ENCODE results near the gene ZNF341.

DNA sequence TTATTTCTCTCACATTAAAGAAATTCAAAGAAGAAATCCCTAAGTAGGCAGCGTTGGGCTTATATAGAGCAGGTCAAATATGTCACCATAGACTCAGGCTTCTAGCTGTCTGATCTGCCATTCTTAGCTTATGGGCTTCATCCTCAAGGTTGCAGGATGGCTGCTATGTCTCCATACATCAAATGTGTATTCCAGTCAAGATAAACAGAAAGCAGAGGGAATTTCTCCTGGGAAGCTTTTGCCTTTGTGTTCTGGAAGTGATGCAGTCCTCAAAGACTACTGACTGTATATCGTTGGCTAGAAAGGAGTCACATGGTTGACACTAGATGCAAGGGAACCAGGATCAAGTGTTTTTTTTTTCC lies 36.0 kb downstream of the ZNF341 start:
- TF ChIP-seq POLR2A (IDR thresholded peaks at IDR 0.05) (no peak), CTCF (IDR thresholded peaks at IDR 0.05) (no peak)
